ENCODE data around the gene GLIS1.

GLIS1 gene

DNA sequence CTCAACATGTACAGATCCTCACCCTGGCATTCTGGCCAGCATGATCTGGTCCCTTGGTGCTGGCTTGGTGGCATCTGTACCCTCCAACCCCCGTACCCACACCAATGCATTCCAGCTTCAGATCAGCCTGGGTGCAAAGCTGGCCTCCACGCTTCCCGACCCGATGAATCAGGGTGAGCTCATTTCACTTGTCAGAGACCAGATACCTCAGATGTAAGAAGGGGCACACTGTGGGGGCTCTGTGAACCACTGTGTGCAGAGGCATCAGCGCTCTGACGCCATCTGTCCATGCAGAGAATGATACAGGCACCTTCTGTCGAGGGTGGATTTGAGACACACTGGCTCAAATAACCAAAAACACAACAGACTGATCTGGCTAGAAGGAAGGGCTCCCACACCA lies 203.1 kb downstream of the GLIS1 start:
- DNase-seq (ENCODE audit: low read depth in 1 of 2, low spot score in 1 of 2) = no peak

DNA sequence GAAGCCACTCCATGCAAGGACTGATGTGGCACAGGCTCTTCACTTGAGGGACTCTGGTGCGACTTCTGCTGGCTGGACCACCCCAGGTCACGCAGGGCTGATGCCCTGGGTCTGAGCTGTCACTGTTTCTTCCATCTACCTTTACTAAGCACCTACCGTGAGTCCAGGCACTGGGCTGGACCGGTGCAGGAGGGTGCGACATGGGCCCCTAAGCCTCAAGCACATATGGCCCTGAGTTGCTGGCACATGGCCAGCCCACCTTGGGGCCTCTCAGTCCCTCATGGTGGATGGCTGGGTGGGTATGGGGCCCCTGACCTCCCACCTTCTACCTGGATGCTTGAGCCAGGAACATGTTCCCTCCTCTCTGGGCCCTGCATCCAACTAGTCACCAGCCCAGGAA lies 203.7 kb downstream of the GLIS1 start:
- DNase-seq (ENCODE audit: low read depth in 1 of 2, low spot score in 1 of 2) = no peak

DNA sequence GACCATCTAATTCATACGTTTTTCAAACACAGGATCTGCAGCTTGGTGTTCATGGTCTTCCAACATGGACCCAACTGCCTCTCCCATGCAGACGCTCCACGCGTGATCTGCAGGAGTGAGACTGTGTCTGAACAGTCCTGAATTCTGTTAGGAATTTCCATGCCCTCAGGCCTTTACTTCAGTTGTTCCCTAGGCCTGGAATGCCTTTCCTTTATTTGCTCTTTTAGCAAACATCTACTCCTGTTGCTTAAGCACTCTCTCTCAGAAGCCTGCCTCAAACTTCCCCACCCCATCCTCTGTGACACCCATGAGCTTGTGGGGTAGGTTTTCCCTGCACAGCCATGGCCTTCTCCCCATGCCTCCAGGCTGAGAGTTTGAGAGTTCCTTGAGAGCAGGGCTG lies 206.1 kb downstream of the GLIS1 start:
- no peak for DNase-seq (ENCODE audit: low read depth in 1 of 2, low spot score in 1 of 2)

DNA sequence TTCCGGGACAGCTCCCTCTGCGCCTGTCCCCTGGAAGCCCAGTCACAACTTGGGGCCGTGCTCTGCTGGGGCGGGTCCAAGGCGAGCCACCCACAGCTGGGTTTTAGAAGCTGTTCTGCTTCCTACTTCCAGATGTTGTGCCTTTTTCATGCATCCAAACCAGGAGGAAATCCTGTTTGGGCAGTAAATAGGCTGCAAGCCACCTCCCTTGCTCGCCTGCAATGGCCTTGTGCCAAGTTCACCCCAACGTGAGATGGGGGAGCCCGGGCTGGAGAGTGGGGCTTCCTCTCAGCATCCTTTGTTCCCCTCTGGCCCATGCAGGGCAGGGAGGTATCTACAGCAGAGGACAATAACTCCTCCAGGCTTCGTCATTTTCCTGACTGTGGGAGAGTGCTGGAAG lies 206.6 kb downstream of the GLIS1 start:
- no peak for DNase-seq (ENCODE audit: low read depth in 1 of 2, low spot score in 1 of 2)

DNA sequence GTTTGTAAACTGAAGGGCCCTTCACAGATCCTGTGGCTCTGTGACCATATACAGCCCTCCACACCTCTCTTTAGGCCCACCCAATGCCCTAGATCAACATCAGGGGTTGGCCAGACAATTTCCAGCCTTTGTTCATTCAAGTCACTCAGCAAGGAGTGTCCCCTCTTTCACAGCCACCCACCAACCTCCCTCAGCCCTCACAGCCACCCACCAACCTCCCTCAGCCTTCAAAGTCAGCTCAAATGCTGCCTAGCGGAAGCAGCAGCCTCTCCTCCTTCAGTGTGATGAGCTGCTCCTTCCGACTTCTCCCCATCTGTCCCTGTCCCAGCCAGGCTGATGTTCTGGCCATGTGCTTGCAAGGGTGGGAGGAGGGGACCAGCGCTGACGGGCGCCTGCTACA lies 208.4 kb downstream of the GLIS1 start:
- no peak for DNase-seq (ENCODE audit: low read depth in 1 of 2, low spot score in 1 of 2)

DNA sequence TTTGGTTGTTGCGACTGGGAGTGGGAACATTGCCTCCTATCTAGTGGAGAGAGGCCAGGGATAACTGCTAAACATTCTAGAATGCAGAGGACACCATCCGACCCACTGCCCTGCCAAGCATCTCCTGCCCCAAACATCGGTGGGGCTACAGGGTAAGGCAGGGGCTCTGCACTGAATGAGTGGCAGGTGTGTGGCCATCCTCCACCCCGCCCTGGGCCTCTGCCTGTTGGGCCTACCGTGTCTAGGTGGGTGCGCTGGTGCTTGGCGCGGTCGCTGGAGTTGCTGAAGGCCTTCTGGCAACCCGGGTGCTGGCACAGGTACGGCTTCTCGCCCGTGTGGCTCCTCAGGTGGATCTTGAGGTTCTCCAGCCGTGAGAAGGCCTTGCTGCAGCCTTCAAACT lies 209.4 kb downstream of the GLIS1 start:
- no peak for DNase-seq (ENCODE audit: low read depth in 1 of 2, low spot score in 1 of 2)

DNA sequence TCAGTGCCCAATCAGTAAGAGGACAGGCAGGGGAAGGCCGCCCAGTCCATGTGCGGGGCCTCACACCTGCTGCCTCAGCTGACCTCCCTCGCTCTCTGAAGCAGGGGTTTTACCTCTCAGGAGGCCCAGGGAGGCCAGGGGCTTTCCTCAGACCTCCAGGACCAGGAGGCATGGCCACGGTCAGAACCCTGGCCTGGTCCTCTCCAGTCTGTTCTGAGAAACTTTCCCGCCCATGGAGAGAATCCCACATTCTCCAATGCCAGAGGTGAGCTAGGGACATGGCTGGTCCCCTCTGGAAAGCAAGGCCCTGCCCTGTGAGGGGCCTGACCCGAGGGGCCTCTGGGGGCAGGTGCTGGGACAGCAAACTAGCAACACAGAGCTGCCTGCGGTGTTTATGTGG lies 211.6 kb downstream of the GLIS1 start:
- DNase-seq (ENCODE audit: low read depth in 1 of 2, low spot score in 1 of 2) = no peak

DNA sequence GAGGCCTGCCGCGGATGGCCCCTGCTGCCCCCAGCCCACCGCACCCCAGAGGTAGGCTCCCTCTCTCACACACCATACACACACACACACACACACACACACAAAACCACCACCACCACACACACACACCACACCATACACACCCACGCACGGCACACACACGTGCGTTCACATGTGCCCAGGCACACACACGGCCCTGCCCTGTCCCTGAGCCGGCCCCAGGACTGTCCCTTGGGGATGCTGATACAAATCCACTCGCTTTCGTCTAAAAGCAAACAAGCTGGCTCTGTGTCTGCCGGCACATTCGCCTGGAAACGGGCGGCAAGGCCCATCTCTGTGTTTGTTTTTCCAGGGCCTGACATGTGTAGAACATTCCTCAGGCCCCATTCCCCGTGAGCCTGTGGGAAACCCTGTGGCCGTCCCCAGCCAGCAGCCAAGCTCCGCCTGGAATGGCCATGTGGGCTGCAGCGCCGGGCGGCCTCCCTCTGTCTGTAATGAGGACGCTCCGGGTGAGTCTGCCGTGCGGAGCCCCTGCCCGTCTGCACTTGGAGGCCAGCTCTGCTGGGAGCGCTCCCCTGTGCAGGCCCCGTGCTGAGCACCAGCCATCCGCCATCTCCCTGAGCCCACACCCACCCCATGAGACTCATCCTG lies 212.4 kb downstream of the GLIS1 start:
- no peak for DNase-seq (ENCODE audit: low read depth in 1 of 2, low spot score in 1 of 2)

DNA sequence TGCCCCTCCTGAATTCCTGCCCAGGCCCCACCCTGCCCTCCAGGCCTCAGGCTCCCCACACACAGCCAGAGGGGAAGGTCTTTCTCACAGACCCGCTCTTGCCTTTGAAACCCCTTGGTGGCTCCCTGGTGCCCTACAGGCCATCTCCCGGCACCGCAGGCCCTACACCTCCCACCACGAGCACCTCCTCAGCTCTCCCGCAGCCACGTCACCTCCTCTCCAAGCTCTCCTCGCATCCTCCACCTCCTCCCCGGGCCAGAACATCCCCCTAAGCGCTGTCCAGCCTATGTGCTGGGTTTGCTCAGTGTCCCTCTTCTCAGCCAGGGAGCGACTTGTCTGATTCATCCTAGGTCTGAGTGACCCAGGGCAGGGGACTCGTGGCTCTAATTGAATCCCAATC lies 213.4 kb downstream of the GLIS1 start:
- no peak for DNase-seq (ENCODE audit: low read depth in 1 of 2, low spot score in 1 of 2)

DNA sequence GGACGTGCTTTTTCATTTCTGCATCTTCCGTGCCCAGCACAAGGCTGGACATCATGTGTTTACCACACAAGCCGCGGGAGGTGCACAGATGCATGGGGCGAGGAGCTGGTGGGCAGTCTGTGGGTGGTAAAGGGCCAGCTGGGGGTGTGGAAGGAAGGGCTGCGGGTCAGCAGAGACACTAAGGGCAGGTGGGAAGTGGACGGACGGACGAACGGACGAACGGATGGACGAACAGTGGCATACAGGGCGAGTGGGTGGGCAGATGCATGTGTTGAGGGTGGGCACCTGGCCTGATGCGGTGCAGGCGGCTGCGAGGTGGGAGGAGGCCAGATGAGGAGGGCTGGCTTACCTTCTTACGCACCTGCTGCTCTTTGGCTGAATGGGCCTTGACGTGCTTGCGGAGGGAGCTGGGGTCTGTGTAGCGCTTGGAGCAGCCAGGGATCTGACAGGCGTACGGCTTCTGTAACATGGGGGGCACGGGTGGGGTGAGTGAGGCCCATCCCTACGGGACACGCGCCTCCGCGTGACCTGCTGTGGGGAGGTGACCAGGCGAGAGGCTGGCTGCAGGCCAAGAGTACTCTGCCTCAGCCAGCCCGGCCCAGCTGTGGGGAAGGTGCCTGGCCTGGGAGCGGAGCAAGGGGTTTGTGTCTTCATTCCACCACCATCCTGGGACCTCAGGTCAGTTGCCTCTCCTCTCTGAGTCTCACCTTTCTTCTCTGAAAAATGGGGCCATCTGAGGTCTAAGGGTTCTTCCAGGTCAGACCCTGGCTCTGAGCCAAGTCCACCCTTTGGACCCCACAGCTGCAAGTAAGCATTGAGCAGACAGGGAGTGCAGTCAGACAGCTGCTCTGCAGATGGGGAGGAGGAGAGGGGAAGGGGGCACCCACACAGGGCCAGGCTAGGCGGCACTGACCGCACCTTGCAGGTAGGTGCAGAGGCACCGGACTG lies 214.3 kb downstream of the GLIS1 start:
- DNase-seq (ENCODE audit: low read depth in 1 of 2, low spot score in 1 of 2) = no peak

DNA sequence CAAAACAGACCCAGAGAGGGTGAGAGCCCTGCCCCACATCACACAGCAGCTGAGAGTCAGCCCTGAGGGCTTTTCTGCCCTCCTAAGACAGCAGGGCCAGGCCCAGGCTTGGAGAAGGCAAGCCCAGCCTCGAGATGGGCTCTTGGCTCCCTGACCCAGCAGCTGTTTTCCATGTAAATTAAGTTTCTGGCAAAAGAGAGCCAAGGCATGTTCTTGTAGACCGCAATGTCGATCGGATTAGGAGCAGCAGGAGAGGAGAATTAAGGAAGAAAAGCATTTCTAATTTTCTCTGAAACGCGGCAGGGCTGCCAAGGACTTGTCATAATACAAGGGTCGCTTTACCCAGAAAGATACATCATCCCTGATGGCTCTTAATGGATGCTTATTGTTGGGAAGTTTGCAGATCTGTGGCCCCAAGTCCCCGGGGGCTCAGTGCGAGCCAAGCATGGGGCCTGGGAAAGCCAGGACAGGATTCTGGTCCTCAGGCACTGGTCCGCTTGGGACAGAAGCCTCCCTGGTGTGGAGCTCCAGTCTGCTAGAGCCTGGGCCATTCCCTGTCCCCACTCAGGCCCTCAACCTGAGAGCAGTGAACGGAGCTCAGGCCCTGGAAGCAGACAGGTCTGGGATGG lies 216.9 kb downstream of the GLIS1 start:
- DNase-seq (ENCODE audit: low read depth in 1 of 2, low spot score in 1 of 2) = no peak

DNA sequence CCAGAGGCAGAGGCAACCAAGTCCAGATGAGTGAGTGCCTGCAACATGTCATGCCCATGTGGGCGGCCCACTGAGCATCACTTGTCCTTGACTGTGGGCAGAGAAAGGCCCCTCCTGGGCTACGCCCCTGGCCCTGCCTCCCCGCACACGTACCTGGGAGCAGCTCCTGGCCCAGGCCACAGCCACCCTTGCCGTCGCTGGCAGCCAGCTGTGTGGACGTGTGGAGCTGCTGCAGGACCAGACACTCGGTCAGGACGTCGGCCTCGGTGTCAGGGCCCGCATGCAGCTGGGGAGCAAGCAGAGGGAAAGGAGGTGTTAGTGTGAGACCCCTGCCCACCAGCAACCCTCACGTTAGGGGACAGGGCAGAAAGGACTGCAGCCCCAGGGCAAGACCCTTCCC lies 218.5 kb downstream of the GLIS1 start:
- DNase-seq (ENCODE audit: low read depth in 1 of 2, low spot score in 1 of 2) = no peak

DNA sequence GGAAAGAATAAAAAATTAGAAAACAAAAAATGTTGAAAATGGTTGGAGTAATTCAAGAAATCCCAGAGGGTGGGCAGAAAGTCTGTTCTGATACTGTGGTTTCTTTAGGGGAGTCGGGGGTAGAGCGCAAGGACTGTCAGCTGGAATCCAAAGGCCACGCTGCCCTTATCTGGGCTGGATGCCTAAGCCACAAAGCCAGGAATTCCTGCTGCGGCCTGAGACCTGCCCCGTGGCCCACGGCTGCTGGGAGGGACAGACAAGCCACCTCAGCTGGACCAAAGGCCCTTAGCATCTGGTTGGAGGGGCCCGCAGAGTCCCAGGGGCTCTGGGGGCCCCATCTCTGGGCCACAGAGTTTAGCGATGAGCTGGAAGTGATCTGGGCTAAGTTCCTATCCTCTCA lies 219.5 kb downstream of the GLIS1 start:
- DNase-seq (ENCODE audit: low read depth in 1 of 2, low spot score in 1 of 2) = no peak

DNA sequence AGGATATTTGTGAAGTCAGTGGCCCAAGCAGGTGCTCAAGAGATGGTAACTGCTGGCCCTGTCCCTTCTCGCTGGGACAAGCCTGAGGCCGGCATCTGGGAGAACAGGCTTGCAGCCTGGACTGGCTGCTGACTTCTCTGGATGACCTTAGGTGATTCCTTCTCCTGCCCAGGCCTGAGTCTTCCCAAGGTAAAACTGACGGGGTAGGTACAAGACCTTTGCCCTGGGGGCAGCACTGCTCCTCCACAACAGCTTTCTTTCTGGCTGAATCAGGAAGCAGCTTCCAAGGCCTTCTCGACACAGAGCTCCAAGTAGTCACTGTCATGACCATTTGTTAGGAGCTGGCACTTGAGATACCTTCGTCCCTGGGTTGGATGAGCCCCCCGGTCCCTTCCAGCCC lies 220.2 kb downstream of the GLIS1 start:
- no peak for DNase-seq (ENCODE audit: low read depth in 1 of 2, low spot score in 1 of 2)

DNA sequence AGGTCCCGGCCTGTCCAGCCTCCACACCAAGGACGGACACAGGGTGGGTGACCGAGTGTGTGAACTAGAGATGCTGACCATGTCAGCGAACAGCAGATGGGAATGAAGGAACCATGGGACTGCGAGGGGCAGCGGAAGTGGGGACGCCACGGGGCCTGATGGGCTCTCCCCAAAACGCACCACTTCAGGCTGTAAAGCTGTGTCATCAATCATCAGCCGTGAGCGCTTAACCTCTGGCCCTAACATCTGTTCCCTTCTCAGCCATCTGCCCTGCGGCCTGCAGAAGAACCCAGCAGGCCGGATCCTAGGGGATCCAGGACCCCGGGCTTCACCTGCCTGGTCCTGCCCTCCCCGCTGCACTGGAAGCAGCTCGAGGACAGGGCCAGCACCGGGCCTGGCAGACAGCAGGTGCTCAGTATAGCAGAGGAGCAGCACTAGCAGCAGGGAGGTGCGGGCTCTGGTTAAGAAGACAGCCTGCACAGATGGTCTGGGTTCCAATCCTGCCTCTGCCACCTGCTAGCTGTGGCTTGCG lies 221.1 kb downstream of the GLIS1 start:
- DNase-seq (ENCODE audit: low read depth in 1 of 2, low spot score in 1 of 2) = no peak

DNA sequence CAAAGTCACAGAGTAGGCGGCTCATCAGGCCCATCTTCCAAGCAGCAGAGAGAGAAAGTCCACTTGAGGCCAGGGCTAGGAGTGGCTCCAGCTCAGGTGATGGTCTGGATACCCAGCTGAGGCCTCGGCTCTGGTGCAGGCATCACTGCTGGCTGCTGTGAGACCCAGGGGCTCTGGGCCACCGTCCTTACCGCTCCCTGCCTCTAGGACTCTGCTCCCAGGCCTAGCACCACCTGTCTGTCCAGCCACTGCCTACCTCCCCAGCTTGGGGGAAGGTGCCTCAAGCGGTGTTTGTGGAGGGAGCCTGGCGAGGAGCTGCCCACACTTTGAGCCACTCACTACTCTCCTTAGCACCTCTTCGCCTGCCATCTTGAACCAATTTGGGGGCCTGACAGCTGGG lies 221.9 kb downstream of the GLIS1 start:
- DNase-seq (ENCODE audit: low read depth in 1 of 2, low spot score in 1 of 2) = no peak

DNA sequence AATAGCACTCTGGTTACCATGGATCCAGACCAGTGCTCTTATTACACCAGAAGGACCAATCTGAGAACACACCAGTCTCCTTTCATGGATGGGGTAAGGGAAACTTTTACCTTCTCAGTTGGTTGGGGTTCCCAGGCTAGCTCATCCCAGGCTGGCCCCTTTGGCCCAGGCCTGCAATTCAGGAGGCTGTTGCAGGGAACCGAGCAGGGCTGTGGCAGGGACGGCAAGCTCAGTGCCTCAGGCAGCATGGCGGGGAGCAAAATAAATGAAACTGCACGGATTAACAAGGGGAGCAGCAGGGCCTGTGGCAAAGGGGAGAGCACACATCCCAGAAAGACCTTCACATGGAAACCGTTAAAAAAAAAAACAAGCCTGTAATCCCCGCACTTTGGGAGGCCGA lies 222.8 kb downstream of the GLIS1 start:
- no peak for DNase-seq (ENCODE audit: low read depth in 1 of 2, low spot score in 1 of 2)

DNA sequence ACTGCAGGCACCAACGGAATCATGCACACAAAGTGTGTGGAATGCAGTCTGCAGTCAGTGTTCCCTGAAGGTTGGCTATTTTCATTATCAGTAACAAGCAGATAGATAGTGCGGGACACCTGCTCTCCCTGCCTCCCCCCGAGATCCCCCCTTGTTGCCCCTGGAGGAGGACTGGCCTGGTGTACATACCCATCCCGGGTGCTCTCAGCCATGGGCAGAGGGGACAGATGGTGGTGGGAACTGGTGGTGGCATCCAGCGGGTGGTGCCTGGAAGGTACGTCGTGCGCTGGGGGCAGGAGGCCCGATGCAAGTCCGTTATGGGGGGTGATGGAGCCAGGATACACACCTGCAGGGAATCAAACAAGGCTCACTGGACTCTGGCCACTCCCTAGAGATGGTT lies 224.5 kb downstream of the GLIS1 start:
- DNase-seq (ENCODE audit: low read depth in 1 of 2, low spot score in 1 of 2) = no peak

DNA sequence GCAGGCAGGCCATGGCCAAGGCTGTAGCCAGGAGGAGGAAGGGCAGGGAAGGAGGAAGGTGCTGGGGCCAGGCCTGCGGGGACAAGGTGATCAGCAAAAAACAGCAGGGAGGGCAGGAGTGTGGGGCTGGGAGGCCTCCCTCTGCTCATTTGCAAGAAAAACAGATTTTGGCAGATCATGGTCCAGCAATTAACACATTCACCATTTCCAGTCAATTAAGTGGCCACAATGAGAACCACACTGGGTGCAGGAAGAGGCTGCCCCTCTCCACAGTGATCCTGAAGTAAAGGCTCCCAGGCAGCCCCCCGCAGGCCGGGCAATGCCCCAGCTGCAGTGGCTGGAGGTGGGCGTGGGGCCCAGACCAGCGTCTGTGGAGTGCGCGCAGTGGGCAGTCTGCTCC lies 225.1 kb downstream of the GLIS1 start:
- no peak for DNase-seq (ENCODE audit: low read depth in 1 of 2, low spot score in 1 of 2)

DNA sequence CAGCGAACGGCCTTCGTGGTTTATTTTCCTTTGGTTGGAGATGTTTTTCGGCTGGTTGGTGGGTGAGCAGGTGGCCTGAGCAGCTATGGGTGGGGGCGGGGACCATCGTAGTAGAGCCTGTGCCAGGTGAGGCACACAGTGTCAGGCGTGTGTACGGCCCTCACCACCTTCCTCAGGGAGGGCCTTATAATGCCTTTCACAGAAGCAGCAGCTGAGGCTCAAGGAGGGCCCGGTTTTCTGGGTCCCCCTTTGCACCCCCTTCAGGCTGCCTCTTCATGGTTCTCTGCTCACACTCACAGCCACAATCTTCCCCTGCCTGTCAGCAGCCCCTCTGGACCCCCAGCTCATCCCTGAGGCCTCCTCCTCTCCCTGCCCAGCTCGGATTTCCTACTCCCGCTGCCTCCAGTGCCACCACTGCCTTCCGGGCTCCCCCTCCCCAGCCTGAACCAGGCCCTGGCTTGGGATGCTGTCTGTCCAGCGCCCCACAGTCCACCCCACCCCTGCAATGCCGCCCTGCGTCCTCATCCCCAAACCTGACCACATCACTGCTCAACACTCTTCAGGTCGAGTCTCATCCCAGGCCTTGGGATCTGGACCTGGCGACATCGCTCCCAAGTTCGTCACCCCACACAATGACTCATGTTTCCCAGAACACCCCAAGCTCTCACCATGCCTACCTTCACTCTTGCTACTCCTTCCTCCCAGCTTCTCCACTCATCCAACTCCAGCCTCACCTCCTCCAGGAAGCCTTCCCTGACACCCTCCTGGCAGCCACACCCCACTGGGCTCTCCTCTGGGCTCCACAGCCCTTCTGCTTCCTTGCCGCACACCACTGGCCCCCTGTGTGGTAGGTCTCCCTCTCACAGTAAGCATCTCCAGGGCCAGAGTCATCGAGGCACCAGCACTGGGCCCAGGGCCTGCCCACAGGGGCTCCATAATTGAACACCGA lies 225.9 kb downstream of the GLIS1 start:
- DNase-seq (ENCODE audit: low read depth in 1 of 2, low spot score in 1 of 2) = no peak

All from stimulated activated CD4-positive, alpha-beta T cell treated with anti-CD3 and anti-CD28 coated beads, Interleukin-15, amount 100 ng/mL, for 1 hour (primary cell).